Measurements from ENCODE around the gene NFIC. TPM values are rescaled to one million over a fixed set of nuclear protein-coding genes. Genes with fewer than 3 reads are reported as not detected.
"Not testable (repeated sequence)": the region's sequence is repeated elsewhere in the genome, so short reads cannot be mapped to it uniquely, and the experiment has no call there.

Gene NFIC
- total RNA-seq, 6 experiments from 2014 or later: 186 to 219 (median 211) TPM

DNA sequence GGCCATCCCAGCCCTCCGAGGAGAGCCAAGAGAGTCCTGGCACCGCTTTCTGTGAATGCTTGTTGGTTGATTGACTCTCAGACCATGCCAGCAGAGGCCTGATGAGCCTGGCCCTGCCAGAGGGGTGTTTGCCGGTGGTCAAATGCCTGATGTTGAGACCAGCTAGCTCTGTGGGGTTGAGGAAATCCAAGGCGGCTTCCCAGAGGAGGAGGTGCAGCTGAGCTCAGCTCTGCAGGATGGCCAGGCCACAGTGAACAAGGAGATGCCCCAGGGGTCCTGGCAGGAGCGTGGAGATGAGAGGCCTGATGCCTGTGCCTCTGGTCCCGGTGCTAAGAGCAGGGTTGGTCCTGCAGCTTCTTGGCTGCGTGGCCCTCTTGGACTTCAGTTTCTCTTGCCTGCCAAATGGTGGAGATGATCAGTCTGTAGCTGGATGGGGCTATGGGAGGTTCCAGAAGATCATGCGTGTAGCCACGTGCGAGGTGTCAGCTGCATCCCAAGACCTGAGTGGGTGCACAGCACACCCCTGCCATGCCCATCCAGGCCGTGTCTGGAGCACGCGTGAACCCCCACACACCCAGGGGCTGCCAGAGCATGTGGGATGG is 16.8 kb downstream of the NFIC start:
- Mint-ChIP-seq H3K4me3 (no peak overlapping the region), H3K4me1 (ENCODE audit: low read depth) (peaks cover 46% of the 10 kb centered on the region), H3K27me3 (ENCODE audit: insufficient read depth) (peaks cover 3% of the 10 kb centered on the region; the same call in 1 of the 2 replicates), H3K9me3 (no peaks in the 10 kb centered on the region), H3K27ac (peak overlapping the region; percentile 56; the same call in 1 of the 2 replicates), H3K36me3 (ENCODE audit: low read depth) (peaks cover 13% of the 10 kb centered on the region)
- TF ChIP-seq, protein P1, sequence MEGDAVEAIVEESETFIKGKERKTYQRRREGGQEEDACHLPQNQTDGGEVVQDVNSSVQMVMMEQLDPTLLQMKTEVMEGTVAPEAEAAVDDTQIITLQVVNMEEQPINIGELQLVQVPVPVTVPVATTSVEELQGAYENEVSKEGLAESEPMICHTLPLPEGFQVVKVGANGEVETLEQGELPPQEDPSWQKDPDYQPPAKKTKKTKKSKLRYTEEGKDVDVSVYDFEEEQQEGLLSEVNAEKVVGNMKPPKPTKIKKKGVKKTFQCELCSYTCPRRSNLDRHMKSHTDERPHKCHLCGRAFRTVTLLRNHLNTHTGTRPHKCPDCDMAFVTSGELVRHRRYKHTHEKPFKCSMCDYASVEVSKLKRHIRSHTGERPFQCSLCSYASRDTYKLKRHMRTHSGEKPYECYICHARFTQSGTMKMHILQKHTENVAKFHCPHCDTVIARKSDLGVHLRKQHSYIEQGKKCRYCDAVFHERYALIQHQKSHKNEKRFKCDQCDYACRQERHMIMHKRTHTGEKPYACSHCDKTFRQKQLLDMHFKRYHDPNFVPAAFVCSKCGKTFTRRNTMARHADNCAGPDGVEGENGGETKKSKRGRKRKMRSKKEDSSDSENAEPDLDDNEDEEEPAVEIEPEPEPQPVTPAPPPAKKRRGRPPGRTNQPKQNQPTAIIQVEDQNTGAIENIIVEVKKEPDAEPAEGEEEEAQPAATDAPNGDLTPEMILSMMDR (IDR thresholded peaks at IDR 0.05): no peak
- DNase-seq: no peak

DNA sequence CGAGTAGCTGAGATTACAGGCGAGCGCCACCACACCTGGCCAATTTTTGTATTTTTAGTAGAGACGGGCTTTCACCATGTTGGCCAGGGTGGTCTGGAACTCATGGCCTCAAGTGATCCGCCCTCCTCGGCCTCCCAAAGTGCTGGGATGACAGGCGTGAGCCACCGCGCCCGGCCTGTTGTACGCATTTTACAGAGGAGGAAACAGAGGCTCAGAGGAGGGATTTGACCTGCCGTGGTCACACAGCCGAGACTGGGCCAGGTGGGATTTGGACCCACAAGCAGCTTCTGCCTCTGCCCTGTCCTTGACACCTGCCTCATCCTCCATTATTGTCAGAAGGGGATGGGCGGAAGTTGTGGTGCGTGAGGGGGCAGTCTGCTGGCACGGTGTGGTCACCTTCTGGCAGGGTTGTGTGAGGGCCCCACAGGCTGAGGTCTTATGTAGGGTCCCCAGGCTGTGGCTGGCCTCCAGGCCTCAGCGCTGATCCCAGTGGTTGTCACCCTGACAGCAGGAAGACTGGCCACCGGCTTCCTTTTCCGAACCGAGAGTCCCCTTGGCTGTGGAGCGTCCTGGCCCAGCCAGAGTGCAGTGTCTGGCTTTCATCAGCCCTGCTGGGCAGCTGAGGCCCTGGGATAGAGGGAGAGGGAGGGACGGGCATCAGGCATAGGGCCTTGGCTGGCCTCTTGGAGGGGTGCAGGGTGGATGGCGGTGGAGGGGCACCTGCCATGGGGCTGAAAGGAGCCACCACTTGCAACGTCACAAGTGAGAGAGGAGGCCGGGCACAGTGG is 20.3 kb downstream of the NFIC start:
- Mint-ChIP-seq H3K4me1 (ENCODE audit: low read depth) (peaks cover 59% of the 10 kb centered on the region), H3K27me3 (ENCODE audit: insufficient read depth) (peaks cover 11% of the 10 kb centered on the region), H3K36me3 (ENCODE audit: low read depth) (peaks cover 17% of the 10 kb centered on the region), H3K9me3 (no peaks in the 10 kb centered on the region), H3K27ac (peak overlapping the region; percentile 69; the same call in 1 of the 2 replicates), H3K4me3 (peak overlapping the region; percentile 11; the same call in 1 of the 2 replicates)
- DNase-seq: no peak
- TF ChIP-seq, protein P1 (IDR thresholded peaks at IDR 0.05): no peak

DNA sequence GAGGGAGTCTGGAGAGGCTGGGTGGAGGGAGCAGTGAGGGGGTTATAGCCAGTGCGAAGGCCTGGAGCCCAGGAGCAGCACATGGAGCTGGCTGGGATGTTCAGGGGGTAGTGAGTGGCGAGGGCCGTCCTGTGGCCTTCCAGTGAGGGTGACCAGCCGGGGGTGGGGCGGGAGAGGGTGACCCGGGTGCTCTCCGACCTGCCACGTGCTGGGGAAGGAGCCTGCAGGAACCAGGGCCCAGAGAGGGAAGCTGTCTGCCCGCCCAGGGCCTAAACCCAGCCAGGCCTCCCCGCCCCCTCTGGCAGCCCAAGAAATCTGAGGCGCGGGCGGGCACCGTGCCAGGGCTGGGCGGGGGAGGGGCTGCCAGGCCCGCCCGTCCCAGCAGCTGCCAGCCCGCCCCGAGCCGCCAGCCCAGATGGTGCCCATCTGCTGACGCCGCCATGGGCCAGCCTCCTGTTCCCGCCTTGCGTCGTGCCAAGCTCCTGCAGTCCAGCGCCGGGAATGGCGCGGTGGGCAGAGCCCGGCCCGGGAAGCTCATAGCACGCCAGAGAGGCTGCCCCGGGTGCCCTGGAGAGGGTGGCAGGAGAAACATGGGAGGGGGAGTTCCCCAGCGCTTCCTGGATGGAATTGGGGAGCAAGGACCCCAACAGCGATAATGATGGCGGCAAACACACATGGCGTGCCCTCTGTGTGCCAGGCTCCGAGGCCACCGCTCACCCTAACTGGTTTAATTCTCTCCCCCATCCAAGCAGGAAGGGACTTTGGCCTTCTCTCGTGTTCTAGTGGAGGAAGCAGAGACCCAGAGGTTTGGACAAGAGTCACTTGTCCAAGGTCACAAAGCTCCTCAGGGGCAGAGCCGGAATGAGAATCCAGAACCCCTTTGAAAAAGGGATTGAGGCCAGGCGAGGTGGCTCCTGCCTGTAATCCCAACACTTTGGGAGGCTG is 21.5 kb downstream of the NFIC start:
- Mint-ChIP-seq H3K4me3 (no peak overlapping the region), H3K36me3 (ENCODE audit: low read depth) (peaks cover 9% of the 10 kb centered on the region; the same call in 1 of the 2 replicates), H3K9me3 (no peaks in the 10 kb centered on the region), H3K4me1 (ENCODE audit: low read depth) (peaks cover 50% of the 10 kb centered on the region), H3K27ac (peak overlapping the region; percentile 69), H3K27me3 (ENCODE audit: insufficient read depth) (peaks cover 9% of the 10 kb centered on the region)
- TF ChIP-seq, protein P1 (IDR thresholded peaks at IDR 0.05): no peak
- DNase-seq: no peak

DNA sequence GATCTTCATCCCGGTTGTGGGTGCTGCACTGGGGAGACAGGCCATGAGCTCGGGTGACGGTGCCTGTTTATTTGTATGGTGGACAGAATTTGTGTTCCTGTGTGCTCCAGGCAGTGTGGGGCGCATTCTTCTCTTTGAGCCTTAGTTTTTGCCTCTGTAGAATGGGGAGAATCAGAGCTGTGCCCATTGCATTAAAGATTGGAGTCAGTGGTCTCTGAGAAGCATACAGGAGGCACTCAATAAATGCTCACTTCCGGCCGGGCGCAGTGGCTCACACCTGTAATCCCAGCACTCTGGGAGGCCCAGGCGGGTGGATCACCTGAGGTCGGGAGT is 23.0 kb downstream of the NFIC start:
- TF ChIP-seq, protein P1 (IDR thresholded peaks at IDR 0.05): no peak
- Mint-ChIP-seq H3K4me1 (ENCODE audit: low read depth) (peaks cover 41% of the 10 kb centered on the region), H3K27me3 (ENCODE audit: insufficient read depth) (peaks cover 9% of the 10 kb centered on the region), H3K27ac (peak overlapping the region; percentile 67; the same call in 1 of the 2 replicates), H3K9me3 (no peaks in the 10 kb centered on the region), H3K36me3 (ENCODE audit: low read depth) (0 out of 2 replicates have a peak, but pooled peaks cover 4% of the 10 kb centered on the region), H3K4me3 (peak overlapping the region; percentile 15; the same call in 1 of the 2 replicates)
- DNase-seq: no peak

DNA sequence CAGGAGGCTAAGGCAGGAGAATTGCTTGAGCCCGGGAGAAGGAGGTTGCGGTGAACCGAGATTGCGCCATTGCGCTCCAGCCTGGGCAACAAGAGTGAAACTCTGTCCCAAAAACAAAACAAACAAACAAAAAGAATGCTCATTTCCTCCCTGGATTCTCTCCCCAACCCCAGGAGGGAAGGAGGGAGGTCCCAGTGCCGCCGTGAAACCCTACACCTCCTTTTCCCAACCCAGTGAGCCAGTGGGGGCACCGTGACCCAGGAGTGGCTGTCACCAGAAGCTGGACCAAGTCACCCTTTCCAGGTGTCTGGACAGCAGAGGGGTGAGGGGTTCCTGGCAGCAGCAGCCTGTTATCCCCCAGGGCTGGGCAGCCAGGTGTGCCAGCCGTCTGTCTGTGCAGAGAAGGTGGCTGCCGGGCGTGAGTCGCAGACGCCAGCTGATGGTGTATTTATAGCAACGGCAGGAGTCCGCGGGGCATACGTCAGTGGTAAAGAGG is 23.5 kb downstream of the NFIC start:
- no peak overlapping the region for H3K4me3 Mint-ChIP-seq
- no peak for DNase-seq
- H3K9me3 Mint-ChIP-seq: no peaks in the 10 kb centered on the region
- TF ChIP-seq, protein P1 (IDR thresholded peaks at IDR 0.05): no peak
- peaks cover 38% of the 10 kb centered on the region for H3K4me1 Mint-ChIP-seq (ENCODE audit: low read depth)
- peaks cover 9% of the 10 kb centered on the region for H3K27me3 Mint-ChIP-seq (ENCODE audit: insufficient read depth)
- H3K27ac Mint-ChIP-seq: peak overlapping the region; percentile 63
- H3K36me3 Mint-ChIP-seq (ENCODE audit: low read depth): 0 out of 2 replicates have a peak, but pooled peaks cover 4% of the 10 kb centered on the region

DNA sequence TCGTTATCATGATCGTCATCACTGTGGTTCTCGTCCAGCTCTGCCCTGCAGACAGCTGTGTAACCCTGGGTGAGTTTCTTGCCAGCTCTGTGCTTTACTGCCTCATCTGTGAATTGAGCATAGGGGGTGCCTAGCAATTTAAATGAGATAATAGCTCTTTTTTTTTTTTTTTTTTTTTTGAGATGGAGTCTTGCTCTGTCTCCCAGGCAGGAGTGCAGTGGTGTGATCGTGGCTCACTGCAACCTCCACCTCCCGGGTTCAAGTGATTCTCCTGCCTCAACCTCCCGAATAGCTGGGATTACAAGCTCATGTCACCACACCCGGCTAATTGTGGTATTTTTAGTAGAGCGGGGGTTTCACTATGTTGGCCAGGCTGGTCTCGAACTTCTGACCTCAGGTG is 25.5 kb downstream of the NFIC start:
- peaks cover 32% of the 10 kb centered on the region for H3K4me1 Mint-ChIP-seq (ENCODE audit: low read depth)
- H3K9me3 Mint-ChIP-seq; H3K27me3 Mint-ChIP-seq (ENCODE audit: insufficient read depth); H3K27ac Mint-ChIP-seq; H3K4me3 Mint-ChIP-seq; DNase-seq; H3K36me3 Mint-ChIP-seq (ENCODE audit: low read depth): not testable (repeated sequence)
